Mucosa of rectum (tissue), 2 donors: ENCODE data around the gene LRP10.
A peak's percentile ranks its signal among the peaks of the same experiment; 100 is the strongest.

ENCODE experiments used
- H3K27ac ChIP-seq, 2 donors: one replicate each; pipeline ENCODE4 v1.7.0; 2013; ENCODE audit warnings: inconsistent platforms in 2 of 2, low read depth in 2 of 2, low read length in 2 of 2
- H3K27me3 ChIP-seq, 2 donors: one replicate each; pipeline ENCODE4 v1.7.0; 2013; ENCODE audit warnings: low read length in 2 of 2; ENCODE audit not compliant: control insufficient read depth in 2 of 2, insufficient read depth in 2 of 2
- H3K36me3 ChIP-seq, 2 donors: one replicate each; pipeline ENCODE4 v1.7.0; 2013; ENCODE audit warnings: low read length in 2 of 2; ENCODE audit not compliant: control insufficient read depth in 2 of 2, insufficient read depth in 2 of 2
- H3K4me1 ChIP-seq, 2 donors: one replicate each; pipeline ENCODE4 v1.7.0; 2013; ENCODE audit warnings: low read length in 2 of 2, mild to moderate bottlenecking in 1 of 2; ENCODE audit not compliant: control insufficient read depth in 2 of 2, insufficient read depth in 2 of 2
- H3K4me3 ChIP-seq, 2 donors: one replicate each; pipeline ENCODE4 v1.7.0; 2013; ENCODE audit warnings: low read length in 2 of 2
- H3K9ac ChIP-seq, 2 donors: one replicate each; pipeline ENCODE4 v1.7.0; 2013; ENCODE audit warnings: low read length in 2 of 2, low read depth in 1 of 2, mild to moderate bottlenecking in 1 of 2
- H3K9me3 ChIP-seq, 2 donors: one replicate each; pipeline ENCODE4 v1.7.0; 2013; ENCODE audit warnings: low read length in 2 of 2; ENCODE audit not compliant: control insufficient read depth in 2 of 2
- donor health status: healthy.
- donor health status: Normal muscosa, but diverticular disease.

Gene LRP10

GRCh38 chr14:22915886-22916521, 44.5 kb downstream of the LRP10 start:
- H3K9ac ChIP-seq = no peak overlapping the region
- peaks cover 4 to 17% of the 10 kb centered on the region in 2 donors for H3K36me3 ChIP-seq

DNA sequence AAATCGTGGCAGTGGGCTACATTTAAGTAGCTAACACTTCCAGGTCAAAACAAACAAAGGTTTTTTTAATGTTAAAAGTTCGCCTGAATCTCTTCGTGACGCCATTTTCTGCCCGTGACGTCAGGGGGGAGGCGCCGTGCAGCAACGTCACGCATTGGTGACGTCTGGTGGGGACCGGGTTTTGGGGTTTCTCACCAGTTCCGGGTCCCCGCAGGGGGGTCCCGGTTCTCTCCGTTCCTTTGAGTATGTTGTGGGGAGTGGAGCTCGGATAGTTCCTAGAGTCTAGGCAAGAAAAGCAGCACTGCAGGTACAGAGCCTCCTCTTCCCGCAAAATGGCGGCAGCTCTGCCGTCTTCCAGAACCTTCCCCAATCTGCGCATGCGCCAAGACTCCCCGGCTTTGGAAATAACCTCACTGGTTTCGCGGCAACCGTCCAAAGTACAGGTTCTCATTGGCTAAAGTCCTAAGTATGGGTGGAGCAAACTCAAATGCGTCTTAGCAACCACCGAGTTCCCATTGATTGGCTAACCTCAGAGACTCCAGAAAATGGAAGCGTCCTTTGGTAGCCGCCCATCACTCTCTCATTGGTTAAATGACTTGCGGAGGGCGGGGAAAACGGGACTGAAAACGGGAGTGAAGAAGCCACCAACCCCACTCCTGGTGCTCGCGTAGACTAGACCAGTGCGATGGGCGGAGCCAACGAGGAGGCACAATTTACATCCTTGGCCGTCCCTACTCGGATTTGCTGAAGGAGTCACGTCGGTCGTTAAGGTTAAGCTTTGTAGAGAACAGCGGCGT, 47.5 kb downstream of the LRP10 start, which contains the start of gene RBM23:
Gene RBM23 (minus strand): TSS at position 346 of the 797 bp plus-strand sequence.
- peaks cover 27 to 34% of the 10 kb centered on the region in 2 donors for H3K36me3 ChIP-seq
- no peaks in the 10 kb centered on the region for H3K27me3 ChIP-seq
- H3K4me1 ChIP-seq = peaks cover 9 to 13% of the 10 kb centered on the region in 2 donors
- peak within 1 kb of the TSS; percentile 89 to 99 for H3K4me3 ChIP-seq
- H3K9me3 ChIP-seq = no peaks in the 10 kb centered on the region
- H3K9ac ChIP-seq = peak within 1 kb of the TSS; percentile 99
- peak within 1 kb of the TSS; percentile 94 to 97 for H3K27ac ChIP-seq

More at GRCh38 chr14:22915886-22916521, 44.5 kb downstream of the LRP10 start:
- H3K27ac ChIP-seq = no peak overlapping the region
- peaks cover 9 to 13% of the 10 kb centered on the region in 2 donors for H3K4me1 ChIP-seq
- no peaks in the 10 kb centered on the region for H3K9me3 ChIP-seq
- H3K27me3 ChIP-seq = no peaks in the 10 kb centered on the region
- H3K4me3 ChIP-seq = no peak overlapping the region

DNA sequence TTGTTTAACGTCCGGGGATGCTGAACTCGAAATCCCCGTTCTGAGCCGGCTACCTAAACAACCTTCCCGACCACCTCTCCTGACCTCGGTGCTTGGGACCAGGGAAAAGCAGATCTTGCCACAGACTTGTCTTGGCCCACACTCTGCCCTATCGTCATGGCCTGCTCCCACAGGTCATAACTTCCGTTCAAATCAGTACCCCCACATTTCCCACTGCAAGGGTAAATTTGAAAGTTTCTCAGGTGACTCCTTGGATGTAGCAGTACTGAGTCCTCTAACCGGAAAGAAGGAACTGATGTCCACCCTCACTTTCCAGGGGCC, 48.0 kb downstream of the LRP10 start:
- Histone ChIP-seq H3K27me3 (no peaks in the 10 kb centered on the region), H3K27ac (peak overlapping the region; percentile 86), H3K4me3 (peak overlapping the region; percentile 69 to 99), H3K9ac (peak overlapping the region; percentile 60 to 81), H3K4me1 (peaks cover 9 to 13% of the 10 kb centered on the region in 2 donors), H3K36me3 (peaks cover 33 to 40% of the 10 kb centered on the region in 2 donors), H3K9me3 (no peaks in the 10 kb centered on the region)

- Histone ChIP-seq H3K27me3 (no peaks in the 10 kb centered on the region), H3K4me1 (peaks cover 9 to 13% of the 10 kb centered on the region in 2 donors), H3K36me3 (peaks cover 36 to 43% of the 10 kb centered on the region in 2 donors), H3K27ac (no peak overlapping the region), H3K9ac (no peak overlapping the region), H3K9me3 (no peaks in the 10 kb centered on the region), H3K4me3 (no peak overlapping the region)
These were observed 49.2 kb downstream of the LRP10 start for GRCh38 chr14:22920697-22921096.

DNA sequence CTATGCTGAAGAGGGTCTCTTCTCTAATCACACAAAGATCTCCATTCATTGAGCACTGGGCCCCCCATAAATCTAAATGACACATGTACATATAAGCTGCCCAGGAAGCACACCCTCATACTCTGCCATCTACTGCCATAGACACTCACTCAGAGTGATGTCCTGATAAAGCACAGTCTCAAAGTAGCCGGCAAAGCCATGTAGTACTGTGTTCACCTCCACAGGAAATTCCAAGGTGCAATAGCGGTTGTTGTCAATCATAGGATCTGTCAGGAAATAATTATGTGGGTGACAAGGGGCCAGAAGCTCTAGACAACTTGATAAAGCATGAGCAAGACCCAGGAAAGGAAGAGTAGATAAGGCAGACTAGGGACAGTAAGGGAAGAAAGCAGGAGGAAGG, 50.8 kb downstream of the LRP10 start:
- no peak overlapping the region for H3K9ac ChIP-seq
- H3K4me1 ChIP-seq = peaks cover 9 to 21% of the 10 kb centered on the region in 2 donors
- no peak overlapping the region for H3K27ac ChIP-seq
- no peaks in the 10 kb centered on the region for H3K9me3 ChIP-seq
- H3K27me3 ChIP-seq = no peaks in the 10 kb centered on the region
- no peak overlapping the region for H3K4me3 ChIP-seq
- peaks cover 39 to 42% of the 10 kb centered on the region in 2 donors for H3K36me3 ChIP-seq

GRCh38 chr14:22923746-22924145, 52.2 kb downstream of the LRP10 start:
- Histone ChIP-seq H3K4me1 (peaks cover 15 to 26% of the 10 kb centered on the region in 2 donors), H3K36me3 (peaks cover 39 to 42% of the 10 kb centered on the region in 2 donors), H3K9ac (no peak overlapping the region), H3K27me3 (no peaks in the 10 kb centered on the region), H3K27ac (no peak overlapping the region), H3K9me3 (no peaks in the 10 kb centered on the region), H3K4me3 (no peak overlapping the region)

GRCh38 chr14:22925513-22925912, 54.0 kb downstream of the LRP10 start:
- no peak overlapping the region for H3K4me3 ChIP-seq
- H3K36me3 ChIP-seq = peaks cover 36 to 39% of the 10 kb centered on the region in 2 donors
- H3K27me3 ChIP-seq = no peaks in the 10 kb centered on the region

DNA sequence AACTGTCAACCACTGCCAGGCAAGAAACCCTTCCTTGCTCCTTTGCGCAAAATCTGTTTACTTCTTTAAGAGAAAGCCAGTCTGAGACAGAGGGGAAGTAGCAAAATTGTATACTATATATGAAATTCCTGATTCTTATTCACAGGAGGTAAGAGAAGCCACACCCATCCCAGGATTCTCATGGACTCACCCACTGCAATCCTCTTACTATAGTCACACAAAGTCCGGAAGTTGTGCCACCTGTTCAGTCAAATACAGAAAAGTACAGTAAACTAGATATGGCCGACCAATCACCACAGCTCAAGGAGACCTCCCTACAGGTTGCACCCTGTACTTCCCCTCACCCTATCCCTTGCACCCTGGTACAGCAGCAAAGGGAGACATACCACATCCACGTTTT, 54.8 kb downstream of the LRP10 start:
- H3K27ac ChIP-seq = peak overlapping the region; percentile 57 to 61
- H3K9ac ChIP-seq = no peak overlapping the region
- H3K4me1 ChIP-seq = peaks cover 13 to 23% of the 10 kb centered on the region in 2 donors
- H3K27me3 ChIP-seq = no peaks in the 10 kb centered on the region
- H3K9me3 ChIP-seq = no peaks in the 10 kb centered on the region
- H3K4me3 ChIP-seq = no peak overlapping the region
- peaks cover 28 to 32% of the 10 kb centered on the region in 2 donors for H3K36me3 ChIP-seq

More at GRCh38 chr14:22925513-22925912, 54.0 kb downstream of the LRP10 start:
- H3K9ac ChIP-seq = no peak overlapping the region
- H3K9me3 ChIP-seq = no peaks in the 10 kb centered on the region
- peaks cover 13 to 23% of the 10 kb centered on the region in 2 donors for H3K4me1 ChIP-seq
- no peak overlapping the region for H3K27ac ChIP-seq

- peak overlapping the region; percentile 93 to 95 for H3K9ac ChIP-seq
- no peaks in the 10 kb centered on the region for H3K27me3 ChIP-seq
- H3K9me3 ChIP-seq = no peaks in the 10 kb centered on the region
- H3K36me3 ChIP-seq = peaks cover 13 to 17% of the 10 kb centered on the region in 2 donors
- H3K4me1 ChIP-seq = peaks cover 13 to 23% of the 10 kb centered on the region in 2 donors
- H3K4me3 ChIP-seq = peak overlapping the region; percentile 97 to 98
- H3K27ac ChIP-seq = peak overlapping the region; percentile 83 to 89
These were observed 56.9 kb downstream of the LRP10 start for GRCh38 chr14:22928237-22929103.
